Liver (tissue), 9 donors: ENCODE data around the gene DSE. TPM values are rescaled to one million over a fixed set of nuclear protein-coding genes. Genes with fewer than 3 reads are reported as not detected.

ENCODE experiments used
- DNase-seq: peaks from one replicate; pipeline ENCODE4 v3.0.0-alpha.2; 2017; ENCODE audit warnings: low spot score
- H3K27ac ChIP-seq, 2 donors: one replicate each; pipeline ENCODE4 v1.7.0; 2013; ENCODE audit warnings: inconsistent platforms in 2 of 2, low read length in 2 of 2, control low read depth in 1 of 2, low read depth in 1 of 2, mild to moderate bottlenecking in 1 of 2
- H3K27me3 ChIP-seq, 4 donors: one replicate each; pipeline versions ENCODE4 v1.6.1 to v1.7.0; 2013; ENCODE audit warnings: low read length in 3 of 4, inconsistent platforms in 1 of 4, mild to moderate bottlenecking in 1 of 4, moderate library complexity in 1 of 4; ENCODE audit not compliant: control insufficient read depth in 4 of 4, insufficient read depth in 4 of 4
- H3K36me3 ChIP-seq, 4 donors: one replicate each; pipeline versions ENCODE4 v1.6.1 to v1.7.0; 2013; ENCODE audit warnings: low read length in 3 of 4, mild to moderate bottlenecking in 3 of 4, low read depth in 1 of 4, moderate library complexity in 1 of 4; ENCODE audit not compliant: control insufficient read depth in 4 of 4, insufficient read depth in 3 of 4
- H3K4me1 ChIP-seq, 4 donors: one replicate each; pipeline versions ENCODE4 v1.6.1 to v1.7.0; 2013; ENCODE audit warnings: low read length in 3 of 4, mild to moderate bottlenecking in 3 of 4, moderate library complexity in 1 of 4; ENCODE audit not compliant: control insufficient read depth in 4 of 4, insufficient read depth in 4 of 4
- H3K4me3 ChIP-seq, 3 donors: one replicate each; pipeline versions ENCODE4 v1.6.1 to v1.7.0; 2013; ENCODE audit warnings: low read length in 3 of 3, control low read depth in 1 of 3, low read depth in 1 of 3, mild to moderate bottlenecking in 1 of 3
- H3K9ac ChIP-seq, 2 donors: one replicate each; pipeline ENCODE4 v1.7.0; 2013; ENCODE audit warnings: low read length in 2 of 2, mild to moderate bottlenecking in 2 of 2, moderate library complexity in 2 of 2, control low read depth in 1 of 2, low read depth in 1 of 2
- H3K9me3 ChIP-seq, 4 donors: one replicate each; pipeline versions ENCODE4 v1.6.1 to v1.7.0; 2013; ENCODE audit warnings: low read length in 3 of 4; ENCODE audit not compliant: control insufficient read depth in 4 of 4
- EGR1 ChIP-seq, 2 donors: IDR thresholded peaks; 2 replicates each; pipeline ENCODE4 v1.6.1; 2016 to 2018; ENCODE audit warnings: antibody characterized with exemption in 2 of 2, low read depth in 2 of 2
- FOXA1 ChIP-seq: IDR thresholded peaks from 2 replicates; pipeline ENCODE4 v1.6.1; 2016; ENCODE audit warnings: antibody characterized with exemption
- FOXA2 ChIP-seq: IDR thresholded peaks from 2 replicates; pipeline ENCODE4 v1.6.1; 2016; ENCODE audit warnings: antibody characterized with exemption
- GABPA ChIP-seq, 2 donors: IDR thresholded peaks in 1 of 2; conservative IDR thresholded peaks in 1 of 2; 2 replicates each; pipeline ENCODE4 v1.6.1; 2016; ENCODE audit warnings: antibody characterized with exemption in 2 of 2, mild to moderate bottlenecking in 1 of 2, moderate library complexity in 1 of 2
- HNF4A ChIP-seq, 2 donors: conservative IDR thresholded peaks; 2 replicates each; pipeline ENCODE4 v1.6.1; 2016; ENCODE audit warnings: antibody characterized with exemption in 2 of 2, mild to moderate bottlenecking in 2 of 2
- HNF4G ChIP-seq: IDR thresholded peaks from 2 replicates; pipeline ENCODE4 v1.6.1; 2016; ENCODE audit warnings: antibody characterized with exemption
- JUND ChIP-seq, 2 donors: IDR thresholded peaks; 2 replicates each; pipeline ENCODE4 v1.6.1; 2016; ENCODE audit warnings: antibody characterized with exemption in 2 of 2
- NR2F2 ChIP-seq: IDR thresholded peaks from 2 replicates; pipeline ENCODE4 v1.6.1; 2016; ENCODE audit warnings: antibody characterized with exemption
- RAD21 ChIP-seq, 2 donors: IDR thresholded peaks; 2 replicates each; pipeline ENCODE4 v1.6.1; 2016; ENCODE audit warnings: antibody characterized with exemption in 2 of 2, mild to moderate bottlenecking in 2 of 2
- SP1 ChIP-seq: IDR thresholded peaks from 2 replicates; pipeline ENCODE4 v1.6.1; 2018; ENCODE audit warnings: antibody characterized with exemption, mild to moderate bottlenecking
- TAF1 ChIP-seq: conservative IDR thresholded peaks from 2 replicates; pipeline ENCODE4 v1.6.1; 2016; ENCODE audit warnings: antibody characterized with exemption, mild to moderate bottlenecking
- YY1 ChIP-seq: IDR thresholded peaks from 2 replicates; pipeline ENCODE4 v1.6.1; 2016; ENCODE audit warnings: antibody characterized with exemption, mild to moderate bottlenecking
- WGBS: extraction: QIAGEN DNeasy Blood & Tissue Kit; methylation state at CpG from one replicate; pipeline ENCODE4 v1.1.7; 2013; 5-methylcytosine and 5-hydroxymethylcytosine counted together
- polyA plus RNA-seq, 2 donors: library from polyadenylated mRNA; stranded (reverse) in 1 of 2; unstranded in 1 of 2; fragments of 200-250 nt in 1 of 2; fragments of >200 nt in 1 of 2; fragmentation: Nextera tagmentation in 1 of 2; extraction: Ambion mirVana in 1 of 2; gene quantifications; one replicate each; pipeline versions ENCODE4 v1.2.1 to v1.2.3, GENCODE V29; 2013 to 2015
- total RNA-seq, 2 donors: library from RNA; depleted of rRNA; stranded (reverse); fragments of >200 nt; gene quantifications; one replicate each; pipeline ENCODE4 v1.2.3, GENCODE V29; 2014
- TF ChIP-seq, protein P1 (sequence below): IDR thresholded peaks from 2 replicates; pipeline ENCODE4 v1.6.1; 2016; ENCODE audit warnings: antibody characterized with exemption
- TF ChIP-seq, protein P2 (sequence below): IDR thresholded peaks from 2 replicates; pipeline ENCODE4 v1.6.1; 2016; ENCODE audit warnings: antibody characterized with exemption, mild to moderate bottlenecking
- TF ChIP-seq, protein P3 (sequence below): fragments of 150-350 bp; IDR thresholded peaks from 2 replicates; pipeline ENCODE4 v1.5.1; 2017; ENCODE audit warnings: improper control_type of control experiment, low read depth, low read length; ENCODE audit not compliant: missing input control
- TF ChIP-seq, protein P4 (sequence below): IDR thresholded peaks from 2 replicates; pipeline ENCODE4 v1.6.1; 2016; ENCODE audit warnings: antibody characterized with exemption
- TF ChIP-seq, protein P5 (sequence below): IDR thresholded peaks from 2 replicates; pipeline ENCODE4 v1.6.1; 2016; ENCODE audit warnings: antibody characterized with exemption
- donor health status: healthy.
- donor health status: healthy.
- donor health status: healthy.
- donor health status: healthy.
- donor health status: healthy.

The DSE gene
- total and polyA plus RNA-seq, 4 donors, result 5.5 to 22.8 (median 9.6) TPM

DNA sequence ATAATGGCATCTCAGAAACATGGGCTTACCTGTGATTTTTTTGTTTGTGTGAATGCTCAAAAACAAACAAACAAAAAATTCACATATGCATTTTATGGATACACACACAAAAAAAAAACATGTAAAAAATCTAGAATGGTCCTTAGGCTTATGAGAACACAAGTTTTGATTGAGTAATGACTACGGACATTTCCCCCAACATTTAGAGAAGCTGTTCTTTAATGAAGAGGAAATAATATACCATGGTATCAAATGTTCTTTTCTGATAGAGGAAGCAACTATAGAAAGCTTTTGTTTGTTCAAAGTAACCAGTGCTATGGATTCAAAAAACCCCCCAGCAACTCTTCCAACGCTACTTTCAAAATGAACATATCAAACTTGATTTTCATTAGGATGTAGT is 81.8 kb downstream of the DSE start:
- TF ChIP-seq EGR1 (IDR thresholded peaks at IDR 0.05; ENCODE audit: low read depth in 2 of 2) (no peak), HNF4A (conservative IDR thresholded peaks at IDR 0.05) (no peak), JUND (IDR thresholded peaks at IDR 0.05) (no peak)
- TF ChIP-seq, protein P1, sequence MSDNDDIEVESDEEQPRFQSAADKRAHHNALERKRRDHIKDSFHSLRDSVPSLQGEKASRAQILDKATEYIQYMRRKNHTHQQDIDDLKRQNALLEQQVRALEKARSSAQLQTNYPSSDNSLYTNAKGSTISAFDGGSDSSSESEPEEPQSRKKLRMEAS, result no peak
- Histone ChIP-seq H3K4me3 (no peak overlapping the region), H3K4me1 (peaks cover 0 to 6% (median 0%) of the 10 kb centered on the region in 4 donors), H3K9me3 (no peaks in the 10 kb centered on the region), H3K27me3 (no peaks in the 10 kb centered on the region), H3K9ac (no peak overlapping the region), H3K36me3 (no peaks in the 10 kb centered on the region), H3K27ac (no peak overlapping the region)
- DNase-seq, result no peak
- 86% methylated on average over 2 of the region's 2 CpGs for WGBS

DNA sequence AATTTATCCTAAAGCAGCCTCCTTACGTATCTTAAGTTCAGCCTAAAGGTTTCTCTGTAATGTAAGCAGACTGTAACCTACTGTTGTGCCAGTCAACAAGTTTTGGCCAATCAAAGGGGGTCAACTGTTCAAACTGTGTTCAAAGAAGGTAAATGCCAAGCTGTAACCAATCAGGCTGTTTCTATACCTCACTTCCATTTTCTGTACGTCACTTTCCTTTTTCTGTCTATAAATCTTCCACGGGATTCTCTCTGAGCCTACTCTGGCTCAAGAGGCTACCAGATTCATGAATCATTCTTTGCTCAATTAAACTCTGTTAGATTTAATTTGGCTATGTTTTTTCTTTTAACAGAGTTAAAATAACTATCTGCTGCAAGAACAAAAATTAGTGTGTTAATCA is 85.4 kb downstream of the DSE start:
- no peak overlapping the region for H3K4me3 ChIP-seq
- H3K27ac ChIP-seq, result no peak overlapping the region
- TF ChIP-seq NR2F2, result no peak
- TF ChIP-seq, protein P2, sequence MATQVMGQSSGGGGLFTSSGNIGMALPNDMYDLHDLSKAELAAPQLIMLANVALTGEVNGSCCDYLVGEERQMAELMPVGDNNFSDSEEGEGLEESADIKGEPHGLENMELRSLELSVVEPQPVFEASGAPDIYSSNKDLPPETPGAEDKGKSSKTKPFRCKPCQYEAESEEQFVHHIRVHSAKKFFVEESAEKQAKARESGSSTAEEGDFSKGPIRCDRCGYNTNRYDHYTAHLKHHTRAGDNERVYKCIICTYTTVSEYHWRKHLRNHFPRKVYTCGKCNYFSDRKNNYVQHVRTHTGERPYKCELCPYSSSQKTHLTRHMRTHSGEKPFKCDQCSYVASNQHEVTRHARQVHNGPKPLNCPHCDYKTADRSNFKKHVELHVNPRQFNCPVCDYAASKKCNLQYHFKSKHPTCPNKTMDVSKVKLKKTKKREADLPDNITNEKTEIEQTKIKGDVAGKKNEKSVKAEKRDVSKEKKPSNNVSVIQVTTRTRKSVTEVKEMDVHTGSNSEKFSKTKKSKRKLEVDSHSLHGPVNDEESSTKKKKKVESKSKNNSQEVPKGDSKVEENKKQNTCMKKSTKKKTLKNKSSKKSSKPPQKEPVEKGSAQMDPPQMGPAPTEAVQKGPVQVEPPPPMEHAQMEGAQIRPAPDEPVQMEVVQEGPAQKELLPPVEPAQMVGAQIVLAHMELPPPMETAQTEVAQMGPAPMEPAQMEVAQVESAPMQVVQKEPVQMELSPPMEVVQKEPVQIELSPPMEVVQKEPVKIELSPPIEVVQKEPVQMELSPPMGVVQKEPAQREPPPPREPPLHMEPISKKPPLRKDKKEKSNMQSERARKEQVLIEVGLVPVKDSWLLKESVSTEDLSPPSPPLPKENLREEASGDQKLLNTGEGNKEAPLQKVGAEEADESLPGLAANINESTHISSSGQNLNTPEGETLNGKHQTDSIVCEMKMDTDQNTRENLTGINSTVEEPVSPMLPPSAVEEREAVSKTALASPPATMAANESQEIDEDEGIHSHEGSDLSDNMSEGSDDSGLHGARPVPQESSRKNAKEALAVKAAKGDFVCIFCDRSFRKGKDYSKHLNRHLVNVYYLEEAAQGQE, result no peak
- no peak for TF ChIP-seq GABPA (IDR thresholded peaks at IDR 0.05 in 1 of 2, conservative IDR thresholded peaks at IDR 0.05 in 1 of 2)
- TF ChIP-seq HNF4G, result no peak
- no peak for TF ChIP-seq JUND (IDR thresholded peaks at IDR 0.05)
- no peak for TF ChIP-seq FOXA1
- TF ChIP-seq RAD21 (IDR thresholded peaks at IDR 0.05), result no peak
- TF ChIP-seq YY1, result no peak
- TF ChIP-seq, protein P3, sequence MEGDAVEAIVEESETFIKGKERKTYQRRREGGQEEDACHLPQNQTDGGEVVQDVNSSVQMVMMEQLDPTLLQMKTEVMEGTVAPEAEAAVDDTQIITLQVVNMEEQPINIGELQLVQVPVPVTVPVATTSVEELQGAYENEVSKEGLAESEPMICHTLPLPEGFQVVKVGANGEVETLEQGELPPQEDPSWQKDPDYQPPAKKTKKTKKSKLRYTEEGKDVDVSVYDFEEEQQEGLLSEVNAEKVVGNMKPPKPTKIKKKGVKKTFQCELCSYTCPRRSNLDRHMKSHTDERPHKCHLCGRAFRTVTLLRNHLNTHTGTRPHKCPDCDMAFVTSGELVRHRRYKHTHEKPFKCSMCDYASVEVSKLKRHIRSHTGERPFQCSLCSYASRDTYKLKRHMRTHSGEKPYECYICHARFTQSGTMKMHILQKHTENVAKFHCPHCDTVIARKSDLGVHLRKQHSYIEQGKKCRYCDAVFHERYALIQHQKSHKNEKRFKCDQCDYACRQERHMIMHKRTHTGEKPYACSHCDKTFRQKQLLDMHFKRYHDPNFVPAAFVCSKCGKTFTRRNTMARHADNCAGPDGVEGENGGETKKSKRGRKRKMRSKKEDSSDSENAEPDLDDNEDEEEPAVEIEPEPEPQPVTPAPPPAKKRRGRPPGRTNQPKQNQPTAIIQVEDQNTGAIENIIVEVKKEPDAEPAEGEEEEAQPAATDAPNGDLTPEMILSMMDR, result no peak
- no peak for TF ChIP-seq FOXA2
- TF ChIP-seq, protein P4, sequence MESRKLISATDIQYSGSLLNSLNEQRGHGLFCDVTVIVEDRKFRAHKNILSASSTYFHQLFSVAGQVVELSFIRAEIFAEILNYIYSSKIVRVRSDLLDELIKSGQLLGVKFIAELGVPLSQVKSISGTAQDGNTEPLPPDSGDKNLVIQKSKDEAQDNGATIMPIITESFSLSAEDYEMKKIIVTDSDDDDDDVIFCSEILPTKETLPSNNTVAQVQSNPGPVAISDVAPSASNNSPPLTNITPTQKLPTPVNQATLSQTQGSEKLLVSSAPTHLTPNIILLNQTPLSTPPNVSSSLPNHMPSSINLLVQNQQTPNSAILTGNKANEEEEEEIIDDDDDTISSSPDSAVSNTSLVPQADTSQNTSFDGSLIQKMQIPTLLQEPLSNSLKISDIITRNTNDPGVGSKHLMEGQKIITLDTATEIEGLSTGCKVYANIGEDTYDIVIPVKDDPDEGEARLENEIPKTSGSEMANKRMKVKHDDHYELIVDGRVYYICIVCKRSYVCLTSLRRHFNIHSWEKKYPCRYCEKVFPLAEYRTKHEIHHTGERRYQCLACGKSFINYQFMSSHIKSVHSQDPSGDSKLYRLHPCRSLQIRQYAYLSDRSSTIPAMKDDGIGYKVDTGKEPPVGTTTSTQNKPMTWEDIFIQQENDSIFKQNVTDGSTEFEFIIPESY, result no peak
- TF ChIP-seq TAF1, result no peak
- no peak for TF ChIP-seq HNF4A (conservative IDR thresholded peaks at IDR 0.05)
- no peak for TF ChIP-seq SP1
- TF ChIP-seq, protein P5, sequence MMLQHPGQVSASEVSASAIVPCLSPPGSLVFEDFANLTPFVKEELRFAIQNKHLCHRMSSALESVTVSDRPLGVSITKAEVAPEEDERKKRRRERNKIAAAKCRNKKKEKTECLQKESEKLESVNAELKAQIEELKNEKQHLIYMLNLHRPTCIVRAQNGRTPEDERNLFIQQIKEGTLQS, result no peak
- TF ChIP-seq, protein P1, result no peak

More for the DNA sequence above, 85.4 kb downstream of the DSE start:
- no peak for DNase-seq
- WGBS, result 93% methylated on average over 3 of the region's 3 CpGs
- Histone ChIP-seq H3K9ac (no peak overlapping the region), H3K4me1 (peaks cover 0 to under 1% (median 0%) of the 10 kb centered on the region in 4 donors), H3K36me3 (no peaks in the 10 kb centered on the region), H3K27me3 (no peaks in the 10 kb centered on the region), H3K9me3 (no peaks in the 10 kb centered on the region)
